ENCODE results near the gene PRKG1. TPM values are rescaled to one million over a fixed set of nuclear protein-coding genes. Genes with fewer than 3 reads are reported as not detected.

Gene PRKG1
- total and polyA plus RNA-seq, 2 experiments from 2014 or later = 18.2 to 21.1 TPM

DNA sequence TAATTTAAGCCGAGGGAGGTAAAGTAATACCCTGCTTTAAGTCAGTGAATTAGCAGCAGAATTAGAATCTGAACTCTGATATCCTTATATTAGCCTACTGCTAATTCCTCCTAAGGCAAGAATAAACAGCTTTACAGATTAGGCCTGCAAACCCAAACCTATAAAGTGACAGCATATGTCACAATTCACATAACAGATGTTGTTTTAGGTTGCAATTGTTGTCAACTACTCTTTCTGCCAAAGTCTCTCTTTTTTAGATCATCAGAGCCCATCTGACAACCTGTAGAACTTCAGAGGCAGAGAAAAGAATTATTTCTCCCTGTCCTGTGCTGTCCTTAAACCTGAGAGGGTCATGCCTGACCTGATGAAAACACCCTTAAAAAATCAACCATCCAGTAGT, 167.2 kb downstream of the PRKG1 start:
- Histone ChIP-seq H3K4me1 (ENCODE audit: insufficient read depth) (peaks cover 19% of the 10 kb centered on the region), H2AFZ (no peak overlapping the region), H3K79me2 (replicated peaks; ENCODE audit: insufficient read depth) (no peaks in the 10 kb centered on the region), H3K36me3 (ENCODE audit: insufficient read depth) (no peaks in the 10 kb centered on the region), H3K4me2 (no peak overlapping the region), H4K20me1 (replicated peaks; ENCODE audit: insufficient read depth) (no peaks in the 10 kb centered on the region), H3K9me2 (ENCODE audit: insufficient read depth) (no peaks in the 10 kb centered on the region), H3K27me3 (ENCODE audit: insufficient read depth) (no peaks in the 10 kb centered on the region), H3K27ac (ENCODE audit: low read depth) (no peak overlapping the region), H3K4me3 (no peak overlapping the region), H3F3A (replicated peaks; ENCODE audit: low read depth) (no peaks in the 10 kb centered on the region)
- ATAC-seq (no peak), DNase-seq (ENCODE audit: low spot score) (no peak)
- Mint-ChIP-seq H3K4me1 (peaks cover 40% of the 10 kb centered on the region), H3K9me3 (no peaks in the 10 kb centered on the region), H3K36me3 (ENCODE audit: low read depth) (no peaks in the 10 kb centered on the region), H3K27ac (no peak overlapping the region), H3K27me3 (ENCODE audit: insufficient read depth, low read depth, poor library complexity) (peaks cover 3% of the 10 kb centered on the region), H3K4me3 (no peak overlapping the region)
- no peak for TF ChIP-seq EZH2 (IDR thresholded peaks at IDR 0.05; ENCODE audit: low read depth, unreplicated experiment)
- TF ChIP-seq, protein P1, sequence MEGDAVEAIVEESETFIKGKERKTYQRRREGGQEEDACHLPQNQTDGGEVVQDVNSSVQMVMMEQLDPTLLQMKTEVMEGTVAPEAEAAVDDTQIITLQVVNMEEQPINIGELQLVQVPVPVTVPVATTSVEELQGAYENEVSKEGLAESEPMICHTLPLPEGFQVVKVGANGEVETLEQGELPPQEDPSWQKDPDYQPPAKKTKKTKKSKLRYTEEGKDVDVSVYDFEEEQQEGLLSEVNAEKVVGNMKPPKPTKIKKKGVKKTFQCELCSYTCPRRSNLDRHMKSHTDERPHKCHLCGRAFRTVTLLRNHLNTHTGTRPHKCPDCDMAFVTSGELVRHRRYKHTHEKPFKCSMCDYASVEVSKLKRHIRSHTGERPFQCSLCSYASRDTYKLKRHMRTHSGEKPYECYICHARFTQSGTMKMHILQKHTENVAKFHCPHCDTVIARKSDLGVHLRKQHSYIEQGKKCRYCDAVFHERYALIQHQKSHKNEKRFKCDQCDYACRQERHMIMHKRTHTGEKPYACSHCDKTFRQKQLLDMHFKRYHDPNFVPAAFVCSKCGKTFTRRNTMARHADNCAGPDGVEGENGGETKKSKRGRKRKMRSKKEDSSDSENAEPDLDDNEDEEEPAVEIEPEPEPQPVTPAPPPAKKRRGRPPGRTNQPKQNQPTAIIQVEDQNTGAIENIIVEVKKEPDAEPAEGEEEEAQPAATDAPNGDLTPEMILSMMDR (conservative IDR thresholded peaks at IDR 0.05; ENCODE audit: low read depth in 2 of 2) = no peak
- TF ChIP-seq POLR2AphosphoS5 (IDR thresholded peaks at IDR 0.05; ENCODE audit: low read depth) = no peak
- TF ChIP-seq, protein P2, sequence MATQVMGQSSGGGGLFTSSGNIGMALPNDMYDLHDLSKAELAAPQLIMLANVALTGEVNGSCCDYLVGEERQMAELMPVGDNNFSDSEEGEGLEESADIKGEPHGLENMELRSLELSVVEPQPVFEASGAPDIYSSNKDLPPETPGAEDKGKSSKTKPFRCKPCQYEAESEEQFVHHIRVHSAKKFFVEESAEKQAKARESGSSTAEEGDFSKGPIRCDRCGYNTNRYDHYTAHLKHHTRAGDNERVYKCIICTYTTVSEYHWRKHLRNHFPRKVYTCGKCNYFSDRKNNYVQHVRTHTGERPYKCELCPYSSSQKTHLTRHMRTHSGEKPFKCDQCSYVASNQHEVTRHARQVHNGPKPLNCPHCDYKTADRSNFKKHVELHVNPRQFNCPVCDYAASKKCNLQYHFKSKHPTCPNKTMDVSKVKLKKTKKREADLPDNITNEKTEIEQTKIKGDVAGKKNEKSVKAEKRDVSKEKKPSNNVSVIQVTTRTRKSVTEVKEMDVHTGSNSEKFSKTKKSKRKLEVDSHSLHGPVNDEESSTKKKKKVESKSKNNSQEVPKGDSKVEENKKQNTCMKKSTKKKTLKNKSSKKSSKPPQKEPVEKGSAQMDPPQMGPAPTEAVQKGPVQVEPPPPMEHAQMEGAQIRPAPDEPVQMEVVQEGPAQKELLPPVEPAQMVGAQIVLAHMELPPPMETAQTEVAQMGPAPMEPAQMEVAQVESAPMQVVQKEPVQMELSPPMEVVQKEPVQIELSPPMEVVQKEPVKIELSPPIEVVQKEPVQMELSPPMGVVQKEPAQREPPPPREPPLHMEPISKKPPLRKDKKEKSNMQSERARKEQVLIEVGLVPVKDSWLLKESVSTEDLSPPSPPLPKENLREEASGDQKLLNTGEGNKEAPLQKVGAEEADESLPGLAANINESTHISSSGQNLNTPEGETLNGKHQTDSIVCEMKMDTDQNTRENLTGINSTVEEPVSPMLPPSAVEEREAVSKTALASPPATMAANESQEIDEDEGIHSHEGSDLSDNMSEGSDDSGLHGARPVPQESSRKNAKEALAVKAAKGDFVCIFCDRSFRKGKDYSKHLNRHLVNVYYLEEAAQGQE (IDR thresholded peaks at IDR 0.05; ENCODE audit: unreplicated experiment) = no peak
- TF ChIP-seq, protein P3, sequence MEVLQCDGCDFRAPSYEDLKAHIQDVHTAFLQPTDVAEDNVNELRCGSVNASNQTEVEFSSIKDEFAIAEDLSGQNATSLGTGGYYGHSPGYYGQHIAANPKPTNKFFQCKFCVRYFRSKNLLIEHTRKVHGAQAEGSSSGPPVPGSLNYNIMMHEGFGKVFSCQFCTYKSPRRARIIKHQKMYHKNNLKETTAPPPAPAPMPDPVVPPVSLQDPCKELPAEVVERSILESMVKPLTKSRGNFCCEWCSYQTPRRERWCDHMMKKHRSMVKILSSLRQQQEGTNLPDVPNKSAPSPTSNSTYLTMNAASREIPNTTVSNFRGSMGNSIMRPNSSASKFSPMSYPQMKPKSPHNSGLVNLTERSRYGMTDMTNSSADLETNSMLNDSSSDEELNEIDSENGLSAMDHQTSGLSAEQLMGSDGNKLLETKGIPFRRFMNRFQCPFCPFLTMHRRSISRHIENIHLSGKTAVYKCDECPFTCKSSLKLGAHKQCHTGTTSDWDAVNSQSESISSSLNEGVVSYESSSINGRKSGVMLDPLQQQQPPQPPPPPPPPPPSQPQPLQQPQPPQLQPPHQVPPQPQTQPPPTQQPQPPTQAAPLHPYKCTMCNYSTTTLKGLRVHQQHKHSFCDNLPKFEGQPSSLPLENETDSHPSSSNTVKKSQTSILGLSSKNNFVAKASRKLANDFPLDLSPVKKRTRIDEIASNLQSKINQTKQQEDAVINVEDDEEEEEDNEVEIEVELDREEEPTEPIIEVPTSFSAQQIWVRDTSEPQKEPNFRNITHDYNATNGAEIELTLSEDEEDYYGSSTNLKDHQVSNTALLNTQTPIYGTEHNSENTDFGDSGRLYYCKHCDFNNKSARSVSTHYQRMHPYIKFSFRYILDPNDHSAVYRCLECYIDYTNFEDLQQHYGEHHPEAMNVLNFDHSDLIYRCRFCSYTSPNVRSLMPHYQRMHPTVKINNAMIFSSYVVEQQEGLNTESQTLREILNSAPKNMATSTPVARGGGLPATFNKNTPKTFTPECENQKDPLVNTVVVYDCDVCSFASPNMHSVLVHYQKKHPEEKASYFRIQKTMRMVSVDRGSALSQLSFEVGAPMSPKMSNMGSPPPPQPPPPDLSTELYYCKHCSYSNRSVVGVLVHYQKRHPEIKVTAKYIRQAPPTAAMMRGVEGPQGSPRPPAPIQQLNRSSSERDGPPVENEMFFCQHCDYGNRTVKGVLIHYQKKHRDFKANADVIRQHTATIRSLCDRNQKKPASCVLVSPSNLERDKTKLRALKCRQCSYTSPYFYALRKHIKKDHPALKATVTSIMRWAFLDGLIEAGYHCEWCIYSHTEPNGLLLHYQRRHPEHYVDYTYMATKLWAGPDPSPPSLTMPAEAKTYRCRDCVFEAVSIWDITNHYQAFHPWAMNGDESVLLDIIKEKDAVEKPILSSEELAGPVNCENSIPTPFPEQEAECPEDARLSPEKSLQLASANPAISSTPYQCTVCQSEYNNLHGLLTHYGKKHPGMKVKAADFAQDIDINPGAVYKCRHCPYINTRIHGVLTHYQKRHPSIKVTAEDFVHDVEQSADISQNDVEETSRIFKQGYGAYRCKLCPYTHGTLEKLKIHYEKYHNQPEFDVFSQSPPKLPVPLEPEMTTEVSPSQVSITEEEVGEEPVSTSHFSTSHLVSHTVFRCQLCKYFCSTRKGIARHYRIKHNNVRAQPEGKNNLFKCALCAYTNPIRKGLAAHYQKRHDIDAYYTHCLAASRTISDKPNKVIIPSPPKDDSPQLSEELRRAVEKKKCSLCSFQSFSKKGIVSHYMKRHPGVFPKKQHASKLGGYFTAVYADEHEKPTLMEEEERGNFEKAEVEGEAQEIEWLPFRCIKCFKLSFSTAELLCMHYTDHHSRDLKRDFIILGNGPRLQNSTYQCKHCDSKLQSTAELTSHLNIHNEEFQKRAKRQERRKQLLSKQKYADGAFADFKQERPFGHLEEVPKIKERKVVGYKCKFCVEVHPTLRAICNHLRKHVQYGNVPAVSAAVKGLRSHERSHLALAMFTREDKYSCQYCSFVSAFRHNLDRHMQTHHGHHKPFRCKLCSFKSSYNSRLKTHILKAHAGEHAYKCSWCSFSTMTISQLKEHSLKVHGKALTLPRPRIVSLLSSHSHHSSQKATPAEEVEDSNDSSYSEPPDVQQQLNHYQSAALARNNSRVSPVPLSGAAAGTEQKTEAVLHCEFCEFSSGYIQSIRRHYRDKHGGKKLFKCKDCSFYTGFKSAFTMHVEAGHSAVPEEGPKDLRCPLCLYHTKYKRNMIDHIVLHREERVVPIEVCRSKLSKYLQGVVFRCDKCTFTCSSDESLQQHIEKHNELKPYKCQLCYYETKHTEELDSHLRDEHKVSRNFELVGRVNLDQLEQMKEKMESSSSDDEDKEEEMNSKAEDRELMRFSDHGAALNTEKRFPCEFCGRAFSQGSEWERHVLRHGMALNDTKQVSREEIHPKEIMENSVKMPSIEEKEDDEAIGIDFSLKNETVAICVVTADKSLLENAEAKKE (CRISPR knock-in tag; IDR thresholded peaks at IDR 0.05) = no peak
- TF ChIP-seq STAT1 (IDR thresholded peaks at IDR 0.05; ENCODE audit: unreplicated experiment) = no peak
- TF ChIP-seq, protein P4, sequence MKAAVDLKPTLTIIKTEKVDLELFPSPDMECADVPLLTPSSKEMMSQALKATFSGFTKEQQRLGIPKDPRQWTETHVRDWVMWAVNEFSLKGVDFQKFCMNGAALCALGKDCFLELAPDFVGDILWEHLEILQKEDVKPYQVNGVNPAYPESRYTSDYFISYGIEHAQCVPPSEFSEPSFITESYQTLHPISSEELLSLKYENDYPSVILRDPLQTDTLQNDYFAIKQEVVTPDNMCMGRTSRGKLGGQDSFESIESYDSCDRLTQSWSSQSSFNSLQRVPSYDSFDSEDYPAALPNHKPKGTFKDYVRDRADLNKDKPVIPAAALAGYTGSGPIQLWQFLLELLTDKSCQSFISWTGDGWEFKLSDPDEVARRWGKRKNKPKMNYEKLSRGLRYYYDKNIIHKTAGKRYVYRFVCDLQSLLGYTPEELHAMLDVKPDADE (IDR thresholded peaks at IDR 0.05) = no peak
- no peak for TF ChIP-seq ZNF114 (CRISPR knock-in tag; IDR thresholded peaks at IDR 0.05)

Data from GM23338 (cell line).